Mesenchymal stem cell (in vitro differentiated cells and primary cell): ENCODE data around the gene MAP3K20.

Experiments
- DNase-seq: peaks from one replicate; pipeline ENCODE4 v3.0.0-alpha.2; 2013
- H2AFZ ChIP-seq: one replicate; pipeline ENCODE4 v1.6.1; 2013; ENCODE audit warnings: low read depth, mild to moderate bottlenecking, control low read depth, inconsistent platforms, low read length, moderate library complexity
- H2AK5ac ChIP-seq: 2 replicates; pipeline ENCODE4 v1.6.1; 2013; ENCODE audit warnings: low read length, moderate library complexity, mild to moderate bottlenecking, inconsistent platforms; ENCODE audit not compliant: severe bottlenecking
- H2BK120ac ChIP-seq: one replicate; pipeline ENCODE4 v1.6.1; 2013; ENCODE audit warnings: low read depth, mild to moderate bottlenecking, inconsistent platforms, low read length, moderate library complexity
- H2BK12ac ChIP-seq, 2 experiments: one replicate each; pipeline ENCODE4 v1.6.1; 2013; ENCODE audit warnings: inconsistent platforms in 2 of 2, low read length in 2 of 2, mild to moderate bottlenecking in 2 of 2, moderate library complexity in 2 of 2, control low read depth in 1 of 2
- H2BK15ac ChIP-seq: one replicate; pipeline ENCODE4 v1.6.1; 2013; ENCODE audit warnings: mild to moderate bottlenecking, low read depth, inconsistent platforms; ENCODE audit not compliant: poor library complexity, severe bottlenecking
- H2BK5ac ChIP-seq: 2 replicates; pipeline ENCODE4 v1.6.1; 2013; ENCODE audit warnings: low read depth, mild to moderate bottlenecking, low read length, control low read depth, inconsistent platforms; ENCODE audit not compliant: poor library complexity, severe bottlenecking
- H3K14ac ChIP-seq, 2 experiments: one replicate each; pipeline ENCODE4 v1.6.1; 2013; ENCODE audit warnings: inconsistent platforms in 2 of 2, low read length in 2 of 2, control low read depth in 1 of 2, mild to moderate bottlenecking in 1 of 2, moderate library complexity in 1 of 2
- H3K18ac ChIP-seq, 2 experiments: one replicate each; pipeline ENCODE4 v1.6.1; 2013; ENCODE audit warnings: inconsistent platforms in 2 of 2, low read length in 2 of 2, control low read depth in 1 of 2, low read depth in 1 of 2, mild to moderate bottlenecking in 1 of 2
- H3K23ac ChIP-seq, 2 experiments: one replicate each; pipeline ENCODE4 v1.6.1; 2013; ENCODE audit warnings: inconsistent platforms in 2 of 2, low read length in 2 of 2, mild to moderate bottlenecking in 2 of 2, moderate library complexity in 2 of 2, control low read depth in 1 of 2
- H3K27ac ChIP-seq: 2 replicates; pipeline ENCODE4 v1.5.1; 2013; ENCODE audit warnings: mild to moderate bottlenecking, moderate library complexity, low read length, control low read depth, inconsistent platforms; ENCODE audit not compliant: poor library complexity, severe bottlenecking
- H3K27me3 ChIP-seq, 2 experiments: 2 replicates each; pipeline versions ENCODE4 v1.6.1 to v1.7.0; 2013; ENCODE audit warnings: low read length in 2 of 2, mild to moderate bottlenecking in 2 of 2, moderate library complexity in 2 of 2, control low read depth in 1 of 2, inconsistent platforms in 1 of 2; ENCODE audit not compliant: control insufficient read depth in 1 of 2, insufficient read depth in 1 of 2
- H3K36me3 ChIP-seq, 2 experiments: 2 replicates each; pipeline versions ENCODE4 v1.6.1 to v1.7.0; 2013; ENCODE audit warnings: low read length in 2 of 2, control low read depth in 1 of 2, inconsistent platforms in 1 of 2, low read depth in 1 of 2, mild to moderate bottlenecking in 1 of 2; ENCODE audit not compliant: insufficient read depth in 2 of 2, control insufficient read depth in 1 of 2
- H3K4ac ChIP-seq, 2 experiments: one replicate each; pipeline ENCODE4 v1.6.1; 2013; ENCODE audit warnings: inconsistent platforms in 2 of 2, low read length in 2 of 2, mild to moderate bottlenecking in 2 of 2, moderate library complexity in 2 of 2, control low read depth in 1 of 2, low read depth in 1 of 2
- H3K4me1 ChIP-seq: 2 replicates; pipeline ENCODE4 v1.6.1; 2013; ENCODE audit warnings: low read depth, low read length, control low read depth; ENCODE audit not compliant: control insufficient read depth, insufficient read depth
- H3K4me2 ChIP-seq: 2 replicates; pipeline ENCODE4 v1.6.1; 2013; ENCODE audit warnings: low read length, mild to moderate bottlenecking, inconsistent platforms; ENCODE audit not compliant: poor library complexity, severe bottlenecking
- H3K4me3 ChIP-seq, 2 experiments: 2 replicates each; pipeline versions ENCODE4 v1.5.1 to v1.7.0; 2013; ENCODE audit warnings: low read length in 2 of 2, mild to moderate bottlenecking in 2 of 2, control low read depth in 1 of 2, low read depth in 1 of 2; ENCODE audit not compliant: insufficient read depth in 1 of 2
- H3K79me1 ChIP-seq: replicated peaks from 2 replicates; pipeline ENCODE4 v1.6.1; 2013; ENCODE audit warnings: mild to moderate bottlenecking, control low read depth, low read length, inconsistent platforms; ENCODE audit not compliant: poor library complexity, severe bottlenecking
- H3K9ac ChIP-seq: 2 replicates; pipeline ENCODE4 v1.7.0; 2013; ENCODE audit warnings: mild to moderate bottlenecking, low read length, moderate library complexity
- H3K9me3 ChIP-seq: 2 replicates; pipeline ENCODE4 v1.7.0; 2013; ENCODE audit warnings: mild to moderate bottlenecking, low read length; ENCODE audit not compliant: control insufficient read depth
- H4K8ac ChIP-seq: one replicate; pipeline ENCODE4 v1.6.1; 2013; ENCODE audit warnings: inconsistent platforms, mild to moderate bottlenecking, low read length, moderate library complexity
- H4K91ac ChIP-seq: one replicate; pipeline ENCODE4 v1.6.1; 2013; ENCODE audit warnings: mild to moderate bottlenecking, low read length, inconsistent platforms
- WGBS: methylation state at CpG from one replicate; pipeline ENCODE4 v1.1.7; 2013; ENCODE audit warnings: mixed read lengths; 5-methylcytosine and 5-hydroxymethylcytosine counted together

Gene MAP3K20

DNA sequence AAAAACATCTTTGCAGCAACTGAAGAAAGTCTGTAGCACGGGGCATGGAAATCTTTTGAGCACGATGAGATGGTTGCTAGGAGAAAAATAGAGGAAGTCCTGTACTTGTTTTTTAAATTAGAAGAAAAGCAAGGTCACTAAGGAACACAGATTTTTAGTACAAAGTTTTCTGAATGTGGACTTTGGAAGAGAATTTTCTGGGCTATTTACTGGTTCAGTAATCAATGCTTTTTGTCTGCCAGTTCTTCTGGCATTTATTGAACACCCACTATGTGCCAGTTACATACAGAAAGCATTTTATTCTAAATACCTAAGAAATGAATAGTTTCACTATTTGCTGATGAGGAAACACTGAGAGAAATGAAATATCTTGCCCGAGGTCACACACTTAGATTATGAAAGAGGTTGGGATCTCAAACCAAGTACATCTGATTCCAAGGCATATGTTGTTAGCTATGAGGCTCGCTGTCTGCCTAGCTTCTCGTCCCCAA is 15.6 kb upstream of the MAP3K20 start:
- no peaks in the 10 kb centered on the region for H3K9me3 ChIP-seq
- H4K8ac ChIP-seq = no peak overlapping the region
- no peak overlapping the region for H2BK120ac ChIP-seq
- no peak for DNase-seq
- H2BK5ac ChIP-seq = no peak overlapping the region
- H3K4me2 ChIP-seq = no peak overlapping the region
- H2AK5ac ChIP-seq = no peak overlapping the region
- no peak overlapping the region for H3K4me3 ChIP-seq
- H3K79me1 ChIP-seq = no peaks in the 10 kb centered on the region
- H4K91ac ChIP-seq = no peak overlapping the region
- H3K9ac ChIP-seq = peak overlapping the region; percentile 59
- WGBS = 81% methylated on average over 5 of the region's 5 CpGs
- H3K4me1 ChIP-seq = peaks cover 4% of the 10 kb centered on the region
- H3K27me3 ChIP-seq = no peaks in the 10 kb centered on the region
- no peak overlapping the region for H3K14ac ChIP-seq
- no peak overlapping the region for H3K23ac ChIP-seq
- H3K36me3 ChIP-seq = no peaks in the 10 kb centered on the region
- H3K27ac ChIP-seq = no peak overlapping the region
- no peak overlapping the region for H3K4ac ChIP-seq
- no peak overlapping the region for H3K18ac ChIP-seq
- no peak overlapping the region for H2BK15ac ChIP-seq
- H2AFZ ChIP-seq = no peak overlapping the region
- H2BK12ac ChIP-seq = no peak overlapping the region

DNA sequence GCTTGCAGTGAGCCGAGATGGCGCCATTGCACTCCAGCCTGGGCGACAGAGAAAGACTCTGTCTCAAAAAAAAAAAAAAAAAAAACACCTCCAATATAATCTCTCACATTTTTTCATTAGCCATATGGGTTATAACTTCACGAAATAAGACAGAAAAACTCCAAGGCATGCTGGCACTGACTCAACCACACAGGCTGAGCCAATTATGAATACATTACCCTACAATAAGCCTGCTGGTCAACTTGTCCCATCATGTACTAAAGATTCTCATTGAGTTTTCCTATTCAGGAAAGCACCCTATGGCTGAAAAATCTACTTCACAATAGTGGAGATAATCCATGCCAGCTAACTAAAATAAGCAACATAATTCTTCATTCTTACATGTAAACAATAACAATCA is 12.8 kb upstream of the MAP3K20 start:
- H2BK15ac ChIP-seq = no peak overlapping the region
- no peak overlapping the region for H3K23ac ChIP-seq
- no peak overlapping the region for H3K4me3 ChIP-seq
- DNase-seq = no peak
- 94% methylated on average over 4 of the region's 4 CpGs for WGBS
- H4K91ac ChIP-seq = no peak overlapping the region
- no peak overlapping the region for H2AFZ ChIP-seq
- no peak overlapping the region for H3K4me2 ChIP-seq
- H2AK5ac ChIP-seq = no peak overlapping the region
- H4K8ac ChIP-seq = no peak overlapping the region
- no peaks in the 10 kb centered on the region for H3K9me3 ChIP-seq
- H3K27me3 ChIP-seq = no peaks in the 10 kb centered on the region
- no peak overlapping the region for H3K18ac ChIP-seq
- no peak overlapping the region for H2BK12ac ChIP-seq
- no peak overlapping the region for H2BK120ac ChIP-seq
- no peak overlapping the region for H3K9ac ChIP-seq
- H2BK5ac ChIP-seq = no peak overlapping the region
- no peak overlapping the region for H3K27ac ChIP-seq
- H3K36me3 ChIP-seq = no peaks in the 10 kb centered on the region
- H3K4ac ChIP-seq = no peak overlapping the region
- H3K4me1 ChIP-seq = no peaks in the 10 kb centered on the region
- no peak overlapping the region for H3K14ac ChIP-seq
- no peaks in the 10 kb centered on the region for H3K79me1 ChIP-seq

DNA sequence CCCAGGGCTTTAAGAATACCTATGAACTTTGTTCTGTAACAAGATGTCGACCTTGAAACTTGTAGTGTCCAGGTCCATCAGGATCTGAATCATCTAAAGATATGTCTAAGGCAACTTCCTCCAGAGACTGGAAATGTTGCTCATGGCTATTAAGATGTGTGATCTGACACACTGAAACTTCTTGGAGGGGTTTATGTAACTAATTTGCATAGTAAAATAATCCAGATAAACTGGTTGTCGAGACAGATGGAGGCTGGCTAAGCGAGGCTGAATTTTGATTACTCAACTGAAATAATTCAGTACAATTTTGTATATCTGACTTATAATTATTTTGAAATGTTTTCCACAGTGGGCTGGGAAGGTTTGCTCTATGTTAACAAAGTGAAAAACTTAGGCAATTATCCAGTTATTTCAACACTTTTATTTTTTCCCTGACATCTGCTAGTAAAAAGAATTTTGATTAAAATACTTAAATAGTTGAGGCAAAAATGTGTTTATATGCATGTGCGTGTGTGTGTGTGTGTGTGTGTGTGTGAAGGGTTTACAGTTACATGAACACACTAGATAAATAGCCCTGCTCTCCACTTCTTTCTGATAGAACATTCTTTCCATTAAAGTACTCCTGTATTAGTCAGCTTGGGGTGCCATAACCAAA is 11.4 kb upstream of the MAP3K20 start:
- Histone ChIP-seq H2AFZ (no peak overlapping the region), H3K27me3 (no peaks in the 10 kb centered on the region), H3K9me3 (no peaks in the 10 kb centered on the region), H2AK5ac (no peak overlapping the region), H3K79me1 (no peaks in the 10 kb centered on the region), H2BK12ac (no peak overlapping the region), H3K36me3 (no peaks in the 10 kb centered on the region), H3K4me2 (no peak overlapping the region), H3K4ac (no peak overlapping the region), H3K4me3 (no peak overlapping the region), H3K14ac (no peak overlapping the region), H2BK5ac (no peak overlapping the region), H4K91ac (no peak overlapping the region), H3K23ac (no peak overlapping the region), H3K4me1 (no peaks in the 10 kb centered on the region), H2BK15ac (no peak overlapping the region), H2BK120ac (no peak overlapping the region), H3K18ac (no peak overlapping the region), H3K9ac (no peak overlapping the region), H3K27ac (no peak overlapping the region), H4K8ac (no peak overlapping the region)
- no peak for DNase-seq
- 83% methylated on average over 1 of the region's 4 CpGs for WGBS

DNA sequence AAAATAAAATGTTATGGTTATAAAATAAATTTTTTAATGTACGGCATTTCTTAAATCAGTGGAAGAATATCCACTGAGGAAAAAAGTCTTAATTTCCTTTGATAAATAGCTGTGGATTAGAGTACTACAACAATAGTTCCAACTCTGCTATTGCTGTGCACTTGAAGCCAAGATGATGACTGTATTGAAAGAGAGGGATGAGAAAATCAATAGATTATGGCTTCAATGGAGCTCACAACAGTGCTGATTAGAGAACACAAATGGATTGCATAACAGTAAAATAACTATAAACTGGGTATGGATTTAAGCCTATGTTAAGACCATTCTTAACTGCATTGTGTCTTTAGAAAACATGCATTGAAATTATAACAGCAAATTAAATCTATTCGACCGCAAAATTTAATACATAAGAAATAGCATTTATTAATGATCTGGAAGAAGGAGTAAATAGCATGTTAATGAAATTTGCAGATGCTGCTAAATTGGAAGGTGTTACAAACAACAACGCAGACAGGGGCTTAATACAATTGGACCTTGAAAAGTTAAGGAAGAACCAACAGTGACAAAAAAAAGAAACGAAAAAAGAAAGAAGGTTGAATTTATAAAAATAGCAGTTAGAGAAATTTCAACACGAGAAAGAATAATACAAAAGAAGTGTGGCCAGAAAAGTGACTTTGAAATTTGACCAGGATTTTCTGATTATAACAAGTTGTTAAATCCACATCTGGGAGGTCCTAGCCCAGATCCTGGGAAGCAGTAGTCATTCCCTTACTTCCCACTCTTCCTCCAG is 8.6 kb upstream of the MAP3K20 start:
- Histone ChIP-seq H2AFZ (no peak overlapping the region), H3K4me3 (no peak overlapping the region), H2BK5ac (no peak overlapping the region), H2BK15ac (no peak overlapping the region), H3K4me2 (no peak overlapping the region), H3K9me3 (no peaks in the 10 kb centered on the region), H3K9ac (no peak overlapping the region), H3K4ac (no peak overlapping the region), H2AK5ac (no peak overlapping the region), H3K36me3 (no peaks in the 10 kb centered on the region), H4K8ac (no peak overlapping the region), H3K27me3 (no peaks in the 10 kb centered on the region), H3K4me1 (no peaks in the 10 kb centered on the region), H3K18ac (no peak overlapping the region), H3K23ac (no peak overlapping the region), H2BK12ac (no peak overlapping the region), H2BK120ac (no peak overlapping the region), H3K79me1 (no peaks in the 10 kb centered on the region), H4K91ac (no peak overlapping the region), H3K14ac (no peak overlapping the region), H3K27ac (no peak overlapping the region)
- 92% methylated on average over 4 of the region's 6 CpGs for WGBS
- no peak for DNase-seq
